NCI-H2171 treated with DMSO at 0.1 percent for 48 hours (cell line): ENCODE measurements around the gene SLC1A5.
A peak's percentile ranks its signal among the peaks of the same experiment; 100 is the strongest.
"Not testable (repeated sequence)": the region's sequence is repeated elsewhere in the genome, so short reads cannot be mapped to it uniquely, and the experiment has no call there.

ENCODE experiments used
- DNase-seq: peaks from one replicate; lab custom pipeline; 2025; lab: John Stamatoyannopoulos, UW

The SLC1A5 gene

GRCh38 chr19:46798713-46799112 is 10.3 kb upstream of the SLC1A5 start:
- no peak for DNase-seq

- no peak for DNase-seq
Observed at GRCh38 chr19:46797881-46798280, 9.5 kb upstream of the SLC1A5 start.

GRCh38 chr19:46791944-46792343 is 3.5 kb upstream of the SLC1A5 start:
- peak; percentile 84 for DNase-seq

- DNase-seq: no peak
Observed at GRCh38 chr19:46789371-46789770, 977 bp upstream of the SLC1A5 start.

GRCh38 chr19:46788968-46789338 is 559 bp upstream of the SLC1A5 start:
- no peak for DNase-seq

- DNase-seq: peak; percentile 67
Observed at GRCh38 chr19:46787331-46788261, 798 bp downstream of the SLC1A5 start.

GRCh38 chr19:46787040-46787330 is 1.4 kb downstream of the SLC1A5 start:
- DNase-seq: no peak

- DNase-seq: peak; percentile 53
Observed at GRCh38 chr19:46786236-46787039, 2.0 kb downstream of the SLC1A5 start.

GRCh38 chr19:46785980-46786235 is 2.5 kb downstream of the SLC1A5 start:
- DNase-seq: no peak

GRCh38 chr19:46785054-46785979 is 3.1 kb downstream of the SLC1A5 start:
- no peak for DNase-seq

- peak; percentile 90 for DNase-seq
Observed at GRCh38 chr19:46784262-46785053, 3.9 kb downstream of the SLC1A5 start.

- DNase-seq: peak; percentile 87
Observed at GRCh38 chr19:46783670-46784069, 4.7 kb downstream of the SLC1A5 start.

GRCh38 chr19:46782355-46783019 is 5.9 kb downstream of the SLC1A5 start:
- DNase-seq: no peak

- DNase-seq: not testable (repeated sequence)
Observed at GRCh38 chr19:46777956-46778645, 10.3 kb downstream of the SLC1A5 start.

GRCh38 chr19:46776927-46777911 is 11.2 kb downstream of the SLC1A5 start:
- no peak for DNase-seq

GRCh38 chr19:46775642-46776258 is 12.6 kb downstream of the SLC1A5 start:
- no peak for DNase-seq

GRCh38 chr19:46773018-46773399 is 15.4 kb downstream of the SLC1A5 start:
- no peak for DNase-seq

- DNase-seq: peak; percentile 26
Observed at GRCh38 chr19:46772170-46773017, 16.0 kb downstream of the SLC1A5 start.
